SIG-M5 treated with dmso at 0.1 percent for 504 hours (cell line): Measurements from ENCODE around the gene APC2.
"Not testable (repeated sequence)": the region's sequence is repeated elsewhere in the genome, so short reads cannot be mapped to it uniquely, and the experiment has no call there.

Experiments
- DNase-seq: peaks from one replicate; lab custom pipeline; 2025; ENCODE audit not compliant: unreplicated experiment; lab: John Stamatoyannopoulos, UW

The APC2 gene

DNA sequence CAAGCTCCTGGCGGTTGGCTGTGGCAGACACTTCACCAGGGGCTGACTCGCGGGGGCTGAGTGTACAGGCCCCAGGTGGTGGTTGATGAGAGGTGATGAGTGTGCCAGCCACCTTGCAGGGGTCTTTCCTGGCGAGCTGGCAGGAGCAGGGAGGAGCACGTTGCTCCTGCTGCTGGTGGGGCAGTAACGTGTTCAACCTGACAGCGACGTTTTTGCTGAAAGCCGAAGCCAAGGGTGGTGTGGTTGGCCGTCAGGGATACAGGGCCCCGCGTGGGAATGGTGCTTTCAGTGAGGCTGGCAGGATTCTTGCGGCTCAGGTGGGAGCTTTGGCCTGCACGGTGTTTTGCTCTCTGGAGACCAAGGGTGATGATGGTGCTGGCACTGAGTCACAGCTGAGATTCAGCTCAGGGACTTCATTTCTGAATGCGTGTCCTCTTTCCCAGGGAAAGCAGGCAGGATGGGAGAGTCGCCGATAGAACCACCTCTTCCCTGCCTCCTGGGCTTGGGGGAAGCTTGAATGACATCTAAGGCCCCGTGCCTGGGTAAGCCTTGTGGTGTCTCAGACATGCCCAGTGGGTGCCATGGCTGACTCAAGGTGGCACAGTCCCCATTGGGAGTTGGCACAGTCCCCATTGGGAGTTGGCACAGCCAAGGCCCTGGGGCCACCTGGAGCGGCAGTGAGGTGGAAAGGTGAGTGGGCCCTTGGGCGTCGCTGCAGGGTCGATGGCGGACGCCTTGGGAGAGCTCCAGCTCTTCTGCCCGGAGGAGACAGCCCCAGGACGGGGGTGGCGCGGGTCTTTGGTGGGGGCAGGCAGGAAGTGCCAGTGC is 33.7 kb upstream of the APC2 start:
- DNase-seq: no peak

DNA sequence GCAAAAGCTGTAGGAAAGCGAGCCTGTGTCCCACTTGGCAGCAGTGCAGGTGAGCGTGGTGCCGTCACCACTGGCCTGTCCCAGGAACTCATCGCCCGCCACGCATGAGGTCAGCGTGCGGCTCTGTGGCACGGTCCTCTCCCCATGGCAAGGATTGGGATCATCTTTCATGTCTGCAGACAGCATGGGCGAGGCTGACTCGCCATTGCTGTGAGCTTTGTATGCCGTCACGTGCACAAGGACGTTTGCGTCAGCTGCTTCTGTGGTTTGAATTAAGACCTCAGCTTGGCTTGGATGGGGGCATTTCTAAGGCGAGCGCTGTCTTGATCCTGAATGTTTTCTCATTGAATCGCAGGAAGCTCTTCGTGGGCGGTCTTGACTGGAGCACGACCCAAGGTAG is 32.8 kb upstream of the APC2 start:
- DNase-seq: no peak

DNA sequence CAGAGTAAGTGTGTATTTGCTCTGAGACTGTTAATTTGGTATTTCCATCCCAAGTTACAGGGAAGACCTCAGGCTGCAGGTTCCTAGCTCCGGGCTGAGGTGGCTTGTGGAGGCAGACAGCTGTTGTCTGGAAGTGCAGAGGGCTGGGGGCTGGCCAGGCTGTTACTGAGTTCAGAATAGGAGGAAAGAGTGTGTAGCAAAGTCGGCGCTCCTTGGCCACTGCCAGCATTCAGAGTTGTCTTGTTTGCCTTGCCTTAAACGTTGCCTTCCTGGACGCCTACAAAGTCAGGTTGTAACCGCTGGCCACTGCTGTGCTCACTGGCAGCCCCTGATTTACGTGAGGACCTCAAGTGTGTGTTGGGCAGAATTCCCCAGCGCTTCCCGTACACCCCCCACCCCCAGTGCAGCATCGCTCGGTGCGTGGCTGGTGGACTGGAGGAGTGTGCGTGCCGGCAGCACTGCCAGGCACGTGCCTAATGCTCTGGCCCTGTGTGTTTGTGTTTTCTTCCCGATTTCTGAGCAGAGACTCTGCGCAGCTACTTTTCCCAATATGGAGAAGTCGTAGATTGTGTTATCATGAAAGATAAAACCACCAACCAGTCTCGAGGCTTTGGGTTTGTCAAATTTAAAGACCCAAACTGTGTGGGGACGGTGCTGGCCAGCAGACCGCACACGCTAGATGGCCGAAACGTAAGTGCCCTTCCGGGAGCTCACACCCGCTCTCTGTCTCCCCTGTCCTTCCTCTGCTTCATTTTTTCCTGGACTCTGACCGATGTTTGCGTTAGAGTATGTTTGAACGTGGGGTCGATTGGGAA is 32.0 kb upstream of the APC2 start:
- DNase-seq: no peak

DNA sequence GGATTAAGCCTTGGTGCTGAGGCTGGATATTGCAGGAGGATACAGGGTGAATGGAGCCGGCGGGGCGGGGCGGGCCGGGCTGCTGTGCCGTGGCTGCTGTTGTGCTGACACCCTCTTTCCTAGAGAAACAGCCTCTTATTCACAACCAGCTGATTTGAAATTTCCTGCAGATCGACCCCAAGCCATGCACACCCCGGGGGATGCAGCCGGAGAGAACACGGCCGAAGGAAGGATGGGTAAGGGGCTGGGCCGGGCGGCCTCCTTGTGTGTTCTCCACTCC is 31.5 kb upstream of the APC2 start:
- DNase-seq: no peak

DNA sequence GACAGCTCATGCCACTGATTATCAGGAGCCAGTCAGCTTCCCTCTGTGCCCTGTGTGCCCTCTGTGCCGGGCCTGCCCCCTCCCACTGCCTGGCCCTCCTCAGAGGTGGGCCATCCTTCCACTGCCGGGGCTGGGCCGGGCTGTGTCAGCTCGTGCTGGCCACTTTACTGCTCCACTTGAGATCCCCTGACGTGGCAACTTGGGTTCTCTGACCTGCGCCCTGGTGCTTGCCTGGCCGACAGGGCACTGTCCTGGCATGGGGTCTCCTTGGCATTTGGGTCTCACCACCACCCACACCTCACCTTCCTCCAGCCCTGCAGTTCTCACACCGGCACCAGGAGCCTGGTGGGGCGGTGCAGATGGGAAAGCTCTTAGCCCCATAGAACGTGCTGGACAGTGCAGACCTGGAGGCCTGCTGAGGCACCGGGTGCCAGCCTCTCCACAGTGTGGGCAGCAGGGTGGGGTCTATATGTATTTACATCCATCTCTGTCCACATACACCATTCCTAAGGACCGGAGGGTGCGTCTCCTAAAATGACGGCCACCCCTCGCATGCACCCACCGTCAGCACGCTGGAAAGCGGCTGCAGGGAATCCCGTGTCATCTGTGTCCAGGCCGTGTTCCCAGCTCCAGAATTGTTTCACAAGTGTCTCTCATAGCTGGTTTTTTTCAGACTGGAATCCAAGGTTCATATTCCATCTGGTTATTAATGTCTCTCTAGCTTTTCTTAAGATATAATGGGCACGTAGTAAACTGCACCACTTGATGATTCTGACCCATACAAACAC is 30.8 kb upstream of the APC2 start:
- DNase-seq: no peak

DNA sequence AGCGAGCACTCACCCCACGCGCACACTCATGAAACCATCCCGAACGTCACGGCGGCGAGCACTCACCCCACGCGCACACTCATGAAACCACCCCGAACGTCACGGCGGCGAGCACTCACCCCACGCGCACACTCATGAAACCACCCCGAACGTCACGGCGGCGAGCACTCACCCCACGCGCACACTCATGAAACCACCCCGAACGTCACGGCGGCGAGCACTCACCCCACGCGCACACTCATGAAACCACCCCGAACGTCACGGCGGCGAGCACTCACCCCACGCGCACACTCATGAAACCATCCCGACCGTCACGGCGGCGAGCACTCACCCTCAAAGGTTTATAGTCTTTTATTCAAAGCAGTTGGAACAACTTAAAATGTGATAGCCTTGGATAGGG is 29.8 kb upstream of the APC2 start:
- DNase-seq: not testable (repeated sequence)

DNA sequence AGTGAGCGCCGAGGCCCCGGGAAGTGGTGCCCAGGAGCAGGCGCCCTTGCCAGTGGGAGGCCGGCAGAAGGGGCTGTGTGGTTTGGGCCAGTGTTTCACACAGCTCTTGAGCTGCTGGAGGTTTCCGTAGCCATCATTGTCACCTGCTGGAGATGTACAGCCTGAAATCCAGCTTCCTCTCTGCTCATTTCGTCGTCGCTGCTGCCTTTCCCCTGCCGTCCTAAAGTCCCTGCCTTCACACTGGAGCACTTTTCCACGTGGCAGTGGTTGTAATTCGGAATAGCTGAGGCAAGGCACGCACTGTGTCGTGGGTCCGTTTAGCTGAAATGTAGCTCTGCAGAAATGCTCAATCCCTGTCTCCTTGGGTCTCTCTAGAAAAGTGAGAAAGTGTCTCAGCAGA is 29.3 kb upstream of the APC2 start:
- DNase-seq: no peak

DNA sequence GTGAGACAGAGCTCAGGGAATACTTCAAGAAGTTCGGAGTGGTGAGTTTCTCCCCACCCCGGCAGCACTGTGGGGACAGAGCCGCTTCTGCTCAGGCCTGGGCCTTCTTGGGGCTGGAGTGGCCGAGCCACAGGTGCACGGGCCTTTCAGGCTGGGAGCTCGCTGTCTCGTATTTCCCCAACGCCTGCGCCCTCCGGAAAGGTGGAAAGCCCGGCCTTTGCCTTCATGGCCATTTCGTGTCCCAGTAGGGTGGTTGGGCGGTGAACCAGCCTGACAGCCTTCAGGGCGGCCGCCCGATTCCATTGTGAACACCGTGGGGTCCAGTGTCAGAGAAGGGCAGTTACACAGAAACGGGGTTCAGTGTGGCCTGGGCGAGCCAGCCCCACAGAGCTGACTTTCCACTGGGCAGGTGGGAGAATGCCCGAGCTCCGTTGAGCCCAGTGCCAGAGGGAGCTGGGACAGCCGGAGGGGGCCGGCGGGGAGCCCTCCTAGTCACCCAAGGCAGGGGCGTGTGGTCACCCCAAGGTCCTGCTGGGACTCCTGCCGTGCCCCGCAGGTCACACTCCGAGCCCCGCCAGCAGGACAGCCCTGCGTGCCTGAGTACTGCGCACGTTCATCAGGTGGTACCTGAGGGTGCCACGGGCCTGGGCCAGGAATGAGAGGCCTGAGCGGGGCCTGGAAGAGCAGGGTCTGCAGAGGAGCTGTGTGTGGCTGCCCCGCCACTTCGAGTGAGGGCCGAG is 28.5 kb upstream of the APC2 start:
- DNase-seq: no peak

DNA sequence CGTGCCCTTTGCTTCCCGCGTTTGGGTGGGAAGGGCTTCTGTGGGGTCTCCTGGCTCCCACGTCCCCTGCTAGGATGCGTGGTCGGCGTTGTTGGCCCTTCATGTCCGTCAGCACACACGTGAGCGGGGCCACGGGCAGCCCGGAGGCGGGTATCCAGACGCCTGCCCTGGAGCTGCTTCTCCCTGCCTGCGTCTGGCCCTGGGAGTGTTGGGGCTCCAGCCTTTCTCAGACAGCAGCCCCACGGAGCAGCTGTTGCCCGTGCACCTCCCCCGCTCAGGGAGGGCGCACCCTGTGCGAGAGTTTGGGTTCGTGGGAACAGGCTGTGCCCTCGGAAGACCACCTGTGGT is 28.0 kb upstream of the APC2 start:
- DNase-seq: no peak

DNA sequence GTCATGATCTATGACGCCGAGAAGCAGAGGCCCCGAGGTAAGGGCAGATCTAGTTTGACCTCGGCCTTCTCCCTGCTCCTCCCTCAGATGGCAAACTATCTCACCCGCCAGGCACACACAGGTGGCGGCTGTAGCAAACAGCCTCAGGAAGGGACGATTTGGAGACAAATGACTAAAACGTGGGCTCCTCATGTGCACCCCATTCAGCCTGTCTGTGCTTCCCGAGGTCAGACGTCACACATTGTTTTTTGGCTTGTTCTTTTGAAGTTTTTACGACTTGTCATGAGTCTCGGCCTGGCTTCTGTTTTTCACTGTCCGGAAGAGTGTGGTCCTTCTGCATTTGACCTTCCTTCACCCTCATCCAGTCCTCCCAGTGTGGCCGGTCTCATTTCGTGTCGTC is 27.6 kb upstream of the APC2 start:
- DNase-seq: no peak

DNA sequence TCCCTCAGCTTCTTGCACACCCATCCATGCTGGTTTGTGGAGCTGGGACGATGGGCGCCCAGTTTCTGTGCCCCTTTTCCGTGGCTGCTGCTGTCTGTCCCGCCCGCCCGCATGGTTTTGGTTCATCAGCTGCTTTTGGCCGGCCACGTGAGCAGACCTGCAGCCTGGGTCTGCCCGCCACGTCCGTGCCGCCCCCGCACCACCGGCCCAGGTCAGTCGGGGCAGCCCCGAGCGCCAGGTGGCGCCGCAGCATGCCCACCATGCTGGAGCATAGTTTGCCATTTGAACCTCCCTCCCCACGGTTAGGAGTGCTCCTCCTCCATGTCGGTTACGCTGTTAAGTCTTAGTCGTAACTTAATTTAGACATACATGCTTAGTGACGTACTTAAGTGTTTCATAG is 27.0 kb upstream of the APC2 start:
- DNase-seq: no peak

DNA sequence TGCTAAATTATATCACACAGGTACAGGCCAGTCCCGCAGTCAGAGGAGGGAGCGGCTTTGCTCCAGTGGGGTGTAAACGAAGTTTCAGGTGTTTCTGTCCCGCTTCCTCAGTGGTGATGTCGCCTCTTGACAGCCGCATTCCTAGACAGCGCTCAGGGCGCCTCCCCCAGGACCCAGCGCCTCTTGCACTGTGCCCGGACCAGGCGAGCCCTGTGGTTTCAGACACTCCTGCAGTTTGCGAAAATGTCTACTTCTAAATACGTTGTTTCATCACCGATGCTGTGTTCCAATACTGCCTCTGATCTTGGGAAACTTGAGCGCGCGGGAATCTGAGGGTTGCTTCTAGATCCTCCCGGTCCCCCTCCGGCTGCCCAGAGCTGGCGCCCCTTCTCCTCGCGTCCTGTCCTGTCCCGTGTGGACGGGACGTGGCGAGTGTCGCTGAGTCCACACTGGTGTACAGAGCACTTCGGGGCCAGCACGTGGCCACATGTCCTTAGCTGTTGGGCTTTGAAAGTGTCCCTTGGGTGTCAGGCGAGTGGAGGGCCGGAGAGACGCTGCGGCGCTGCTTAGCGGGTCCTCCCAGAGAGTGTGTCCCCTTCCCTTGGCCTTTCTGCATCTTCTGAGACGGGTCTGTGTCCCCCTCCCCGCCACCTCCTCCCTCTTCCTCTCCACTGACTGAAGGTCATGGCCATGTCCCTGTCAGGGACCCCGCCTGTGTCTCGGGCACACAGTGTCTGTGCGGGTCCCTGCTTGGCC is 26.3 kb upstream of the APC2 start:
- DNase-seq: no peak

DNA sequence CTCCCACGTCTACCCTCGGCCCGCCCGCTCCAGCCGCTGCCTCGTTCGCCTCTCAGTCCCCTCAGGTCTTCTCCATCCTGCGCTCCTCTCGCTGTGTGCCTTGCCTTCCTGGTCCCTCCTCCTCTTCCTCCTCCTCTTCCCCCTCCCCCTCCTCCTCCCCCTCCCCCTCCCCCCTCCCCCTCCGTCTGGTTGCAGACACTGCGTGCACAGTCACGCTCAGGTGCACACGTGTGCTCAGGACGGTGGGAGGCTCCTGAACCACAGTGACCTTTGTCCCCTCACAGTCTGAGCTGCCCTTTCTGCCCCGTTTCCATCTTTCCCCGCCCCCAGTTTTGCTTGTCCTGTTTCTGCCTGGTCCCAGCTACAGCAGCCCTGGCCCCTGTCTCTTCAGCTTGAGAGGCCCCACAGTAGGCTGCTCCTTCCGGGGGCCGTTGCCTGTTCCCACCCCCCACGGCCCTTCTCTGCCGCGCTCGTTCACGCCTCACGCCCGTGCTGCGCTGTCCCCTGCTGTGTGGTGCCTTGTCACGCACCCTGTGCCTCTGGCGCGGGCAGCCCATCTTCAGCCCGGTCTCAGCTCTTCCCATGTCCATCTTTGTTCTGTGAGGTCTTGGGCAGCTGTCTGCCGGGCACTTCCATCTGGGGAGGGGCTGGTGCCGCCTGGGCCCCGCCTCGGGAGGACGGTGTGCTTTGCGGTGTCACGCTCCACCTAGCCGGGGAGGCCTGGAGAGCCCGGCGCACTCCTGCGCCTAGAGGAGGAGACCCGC is 25.5 kb upstream of the APC2 start:
- DNase-seq: no peak

DNA sequence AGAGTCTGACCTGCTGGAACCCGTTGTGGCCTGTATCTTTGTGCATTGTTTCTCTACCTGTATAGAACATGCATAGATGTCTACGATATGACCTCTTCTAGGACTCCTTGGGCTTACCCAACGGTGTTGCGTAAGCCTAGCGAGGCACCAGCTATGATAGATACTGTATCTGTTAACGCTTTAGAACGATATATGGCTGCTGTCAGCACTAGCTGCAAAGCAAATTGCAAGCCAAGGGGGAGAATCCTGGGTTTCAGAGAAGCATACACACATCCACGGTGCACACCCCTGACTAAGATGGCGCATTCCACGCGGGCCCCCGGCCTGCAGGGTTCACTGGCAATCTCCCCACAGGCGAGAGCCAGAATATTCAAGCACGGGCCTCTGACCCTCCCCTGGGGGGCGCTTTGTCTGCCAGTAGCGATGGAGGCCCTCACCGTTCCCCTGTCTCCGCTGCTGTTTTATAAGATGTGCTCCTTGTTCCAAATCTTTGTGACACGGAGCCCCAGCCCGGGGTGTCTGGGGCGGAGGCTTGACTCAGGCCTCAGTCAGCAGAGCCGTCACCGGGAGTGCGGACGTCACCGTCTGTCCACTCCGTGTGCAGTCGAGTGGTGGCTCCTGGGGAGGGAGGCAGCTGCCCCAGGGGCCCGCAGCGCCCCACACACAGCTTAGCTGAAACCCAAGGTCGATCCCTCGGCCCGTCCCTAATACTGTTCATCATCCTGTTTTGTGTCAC is 24.7 kb upstream of the APC2 start:
- no peak for DNase-seq

DNA sequence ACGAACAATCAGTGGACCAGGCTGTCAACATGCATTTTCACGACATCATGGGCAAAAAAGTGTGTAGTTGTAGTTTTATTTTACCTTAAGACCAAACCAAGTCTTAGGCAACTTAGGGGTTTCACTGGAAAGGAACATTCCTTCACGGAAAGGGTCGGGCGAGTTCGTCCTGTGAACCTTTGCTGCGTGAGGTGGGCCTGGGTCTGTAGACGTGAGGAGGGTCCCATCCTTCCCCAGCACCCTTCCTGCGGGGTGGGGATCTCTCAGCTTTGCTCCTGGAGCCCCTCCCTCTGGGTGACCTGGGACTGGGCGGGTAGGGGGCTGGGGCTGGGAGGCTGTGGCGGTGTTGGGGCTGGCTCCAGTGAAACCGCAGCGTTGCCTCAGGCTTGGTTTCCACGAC is 24.0 kb upstream of the APC2 start:
- DNase-seq: no peak

DNA sequence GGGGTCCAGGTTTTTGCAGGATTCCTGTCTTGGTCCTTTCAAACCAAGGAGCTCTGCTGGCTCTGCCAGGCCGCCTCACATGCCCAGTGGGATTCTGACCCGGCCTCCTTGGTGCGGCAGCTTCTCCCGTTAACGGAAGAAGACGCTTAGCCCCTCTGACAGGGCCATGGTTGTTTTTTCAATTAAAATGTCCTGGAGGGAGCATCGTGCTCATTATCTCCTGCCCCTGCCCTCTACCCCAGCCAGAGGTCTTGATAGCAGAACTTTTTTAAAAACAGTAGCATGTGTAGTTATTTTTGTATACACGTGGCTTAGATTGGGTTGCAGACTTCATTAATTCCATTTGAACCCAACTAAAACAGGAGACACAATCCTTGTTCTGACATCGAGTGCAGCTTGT is 23.2 kb upstream of the APC2 start:
- DNase-seq: no peak

DNA sequence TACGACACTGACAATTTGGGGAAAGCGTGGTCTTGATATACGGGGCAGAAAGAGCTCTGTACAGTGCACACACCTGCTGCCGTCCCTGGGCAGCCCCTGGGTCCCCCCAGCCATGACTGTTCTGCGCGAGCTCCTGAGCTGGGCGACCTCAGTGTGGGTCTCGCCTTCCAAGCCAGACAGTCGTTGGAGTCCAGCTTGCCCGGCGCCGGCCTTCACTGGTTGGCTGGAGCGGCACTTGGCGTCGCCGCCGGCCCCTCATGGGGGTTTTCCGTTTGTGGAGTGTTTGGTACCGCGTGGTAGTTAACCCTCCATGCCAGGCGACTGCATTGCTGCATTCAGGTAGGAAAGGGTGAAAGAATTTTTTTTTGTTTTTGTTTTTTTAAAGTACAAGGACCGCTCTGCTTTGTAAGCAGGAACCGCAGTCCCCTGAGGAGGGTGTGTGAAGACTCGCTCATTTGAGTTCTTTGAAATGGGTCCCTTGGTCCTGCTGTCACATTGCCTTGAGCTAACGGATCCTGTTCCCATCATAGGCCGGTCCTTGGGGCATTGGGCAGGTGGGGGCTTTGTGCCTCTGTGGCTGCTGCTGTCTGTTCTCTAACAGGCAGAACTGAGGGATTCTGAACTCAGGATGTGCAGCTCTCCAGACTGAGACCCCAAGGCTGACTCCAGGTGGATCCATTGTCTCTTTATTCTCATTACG is 22.6 kb upstream of the APC2 start:
- DNase-seq: no peak

DNA sequence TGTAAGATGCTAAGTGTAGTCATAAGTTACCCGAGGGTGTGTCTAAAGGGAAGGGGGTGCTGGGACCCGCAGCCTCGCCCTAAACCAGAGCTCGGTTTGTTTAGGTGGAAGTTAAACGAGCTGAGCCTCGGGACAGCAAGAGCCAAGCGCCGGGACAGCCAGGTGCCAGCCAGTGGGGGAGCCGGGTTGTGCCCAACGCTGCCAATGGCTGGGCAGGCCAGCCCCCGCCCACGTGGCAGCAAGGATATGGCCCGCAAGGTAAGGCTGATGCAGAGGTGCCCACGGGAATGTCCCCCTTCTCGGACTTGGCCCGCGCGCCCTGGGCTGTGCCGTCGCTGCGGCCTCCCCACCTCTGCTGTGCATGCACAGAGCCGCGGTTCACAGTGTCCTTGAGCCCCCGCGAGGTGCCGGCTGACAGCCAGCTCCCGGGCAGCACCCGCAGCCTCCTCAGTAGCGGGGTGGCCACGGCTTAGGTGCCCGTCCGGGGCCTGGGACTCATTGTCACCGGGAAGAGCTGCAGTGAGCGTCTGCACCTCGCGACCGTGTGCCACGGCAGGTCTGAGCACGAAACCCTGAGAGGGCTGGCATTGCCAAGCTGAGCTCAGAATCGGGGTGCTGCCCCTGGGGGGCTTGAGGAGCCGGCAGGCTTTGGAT is 21.1 kb upstream of the APC2 start:
- DNase-seq: no peak
